ENCODE data around the gene RNF157. TPM values are rescaled to one million over a fixed set of nuclear protein-coding genes. Genes with fewer than 3 reads are reported as not detected.
A peak's percentile ranks its signal among the peaks of the same experiment; 100 is the strongest.

RNF157 gene
- total and polyA plus RNA-seq, 2 of the 13 experiments (the other 11 are each of a cell fraction or from before 2014, with no cell fraction given): 0.44 to 1.5 TPM

DNA sequence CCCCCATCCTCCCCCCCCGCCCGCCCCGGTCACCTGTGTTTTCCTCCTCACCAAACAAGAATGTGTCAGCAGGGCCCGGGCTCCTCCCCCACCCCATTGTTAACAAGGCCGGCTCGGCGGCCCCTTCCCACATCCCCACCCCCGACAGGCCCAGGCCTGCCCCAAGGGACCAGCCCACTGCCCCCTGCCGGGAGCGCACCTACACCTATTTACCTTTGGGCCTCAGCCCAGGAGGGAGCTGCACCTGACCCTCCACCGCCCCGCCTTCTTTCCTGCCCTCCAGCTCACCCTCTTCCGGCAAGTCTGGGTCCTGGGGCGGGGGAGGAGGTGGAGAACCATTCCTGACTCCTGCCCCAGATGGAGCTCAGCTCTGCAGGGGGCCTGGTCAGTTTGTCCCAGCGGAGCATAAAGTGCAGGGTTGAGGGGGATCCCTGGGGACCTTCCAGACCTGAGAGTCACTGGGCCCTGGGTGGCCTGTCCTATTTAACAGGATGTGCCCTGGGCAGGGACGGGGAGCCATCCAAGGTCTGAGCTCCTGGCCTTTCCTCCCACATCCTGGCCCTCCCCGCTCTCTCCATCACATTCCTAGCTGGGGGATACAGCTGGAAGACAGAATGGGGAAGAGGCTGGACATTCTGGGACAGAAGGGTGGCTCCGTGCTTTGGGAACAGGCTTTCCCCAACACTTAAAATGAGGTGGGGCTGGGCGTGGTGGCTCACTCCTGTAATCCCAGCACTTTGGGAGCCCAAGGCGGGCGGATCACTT lies 107.5 kb downstream of the RNF157 start (continued):
- no peak for TF ChIP-seq KDM1A (CRISPR knock-in tag; IDR thresholded peaks at IDR 0.05)
- TF ChIP-seq ZSCAN21 (CRISPR knock-in tag; IDR thresholded peaks at IDR 0.05; ENCODE audit: borderline replicate concordance): peak; percentile 69; the same call in 1 of the 2 replicates
- no peak for TF ChIP-seq NR1H2 (CRISPR knock-in tag; IDR thresholded peaks at IDR 0.05; ENCODE audit: borderline replicate concordance, low read depth)
- TF ChIP-seq XBP1 (CRISPR knock-in tag; IDR thresholded peaks at IDR 0.05): no peak
- TF ChIP-seq, protein P1, sequence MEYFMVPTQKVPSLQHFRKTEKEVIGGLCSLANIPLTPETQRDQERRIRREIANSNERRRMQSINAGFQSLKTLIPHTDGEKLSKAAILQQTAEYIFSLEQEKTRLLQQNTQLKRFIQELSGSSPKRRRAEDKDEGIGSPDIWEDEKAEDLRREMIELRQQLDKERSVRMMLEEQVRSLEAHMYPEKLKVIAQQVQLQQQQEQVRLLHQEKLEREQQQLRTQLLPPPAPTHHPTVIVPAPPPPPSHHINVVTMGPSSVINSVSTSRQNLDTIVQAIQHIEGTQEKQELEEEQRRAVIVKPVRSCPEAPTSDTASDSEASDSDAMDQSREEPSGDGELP (IDR thresholded peaks at IDR 0.05; ENCODE audit: borderline replicate concordance, low read depth): peak; percentile 49; the same call in 1 of the 2 replicates
- peak; percentile 31; the same call in 1 of the 2 replicates for TF ChIP-seq GATAD1 (CRISPR knock-in tag; IDR thresholded peaks at IDR 0.05)
- TF ChIP-seq ZNF251 (CRISPR knock-in tag; IDR thresholded peaks at IDR 0.05): no peak
- no peak for TF ChIP-seq ZNF33A (CRISPR knock-in tag; IDR thresholded peaks at IDR 0.05; ENCODE audit: borderline replicate concordance)
- peak; percentile 93 for TF ChIP-seq ZNF546 (CRISPR knock-in tag; conservative IDR thresholded peaks at IDR 0.05)
- TF ChIP-seq TRIM22 (IDR thresholded peaks at IDR 0.05): no peak
- no peak for TF ChIP-seq CSRNP1 (CRISPR knock-in tag; IDR thresholded peaks at IDR 0.05)
- TF ChIP-seq RBM22 (optimal IDR thresholded peaks at IDR 0.05; ENCODE audit: low read length): no peak
- TF ChIP-seq ZMYM2 (CRISPR knock-in tag; IDR thresholded peaks at IDR 0.05): no peak
- TF ChIP-seq, protein P2, sequence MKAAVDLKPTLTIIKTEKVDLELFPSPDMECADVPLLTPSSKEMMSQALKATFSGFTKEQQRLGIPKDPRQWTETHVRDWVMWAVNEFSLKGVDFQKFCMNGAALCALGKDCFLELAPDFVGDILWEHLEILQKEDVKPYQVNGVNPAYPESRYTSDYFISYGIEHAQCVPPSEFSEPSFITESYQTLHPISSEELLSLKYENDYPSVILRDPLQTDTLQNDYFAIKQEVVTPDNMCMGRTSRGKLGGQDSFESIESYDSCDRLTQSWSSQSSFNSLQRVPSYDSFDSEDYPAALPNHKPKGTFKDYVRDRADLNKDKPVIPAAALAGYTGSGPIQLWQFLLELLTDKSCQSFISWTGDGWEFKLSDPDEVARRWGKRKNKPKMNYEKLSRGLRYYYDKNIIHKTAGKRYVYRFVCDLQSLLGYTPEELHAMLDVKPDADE (CRISPR knock-in tag; IDR thresholded peaks at IDR 0.05): no peak
- no peak for TF ChIP-seq MTF1 (CRISPR knock-in tag; IDR thresholded peaks at IDR 0.05)
- TF ChIP-seq ZNF460 (CRISPR knock-in tag; IDR thresholded peaks at IDR 0.05; ENCODE audit: borderline replicate concordance): no peak
- TF ChIP-seq, protein P3, sequence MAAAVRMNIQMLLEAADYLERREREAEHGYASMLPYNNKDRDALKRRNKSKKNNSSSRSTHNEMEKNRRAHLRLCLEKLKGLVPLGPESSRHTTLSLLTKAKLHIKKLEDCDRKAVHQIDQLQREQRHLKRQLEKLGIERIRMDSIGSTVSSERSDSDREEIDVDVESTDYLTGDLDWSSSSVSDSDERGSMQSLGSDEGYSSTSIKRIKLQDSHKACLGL (CRISPR knock-in tag; IDR thresholded peaks at IDR 0.05): no peak
- no peak for TF ChIP-seq CHD4 (IDR thresholded peaks at IDR 0.05; ENCODE audit: borderline replicate concordance, low read length)
- peak; percentile 46; the same call in 1 of the 2 replicates for TF ChIP-seq ZNF556 (CRISPR knock-in tag; IDR thresholded peaks at IDR 0.05; ENCODE audit: borderline replicate concordance)
- peak; percentile 82 for TF ChIP-seq PAXIP1 (CRISPR knock-in tag; conservative IDR thresholded peaks at IDR 0.05)
- TF ChIP-seq ZNF207 (IDR thresholded peaks at IDR 0.05; ENCODE audit: borderline replicate concordance): no peak
